Daoy (cell line): ENCODE data around the gene ALS2CL. TPM values are rescaled to one million over a fixed set of nuclear protein-coding genes. Genes with fewer than 3 reads are reported as not detected.
A peak's percentile ranks its signal among the peaks of the same experiment; 100 is the strongest.

ENCODE experiments used
- DNase-seq: peaks from one replicate; pipeline ENCODE4 v3.0.0-alpha.2; 2015; ENCODE audit warnings: low read depth
- total RNA-seq: library from RNA; depleted of rRNA; stranded (reverse); fragments of >200 nt; shearing (Covaris generic); gene quantifications from 2 replicates; pipeline ENCODE4 v1.2.3, GENCODE V29; 2014

ALS2CL gene
- total RNA-seq, 1 experiment from 2014 or later, result 0.74 TPM

GRCh38 chr3:46664188-46664970 lies 29.1 kb downstream of the ALS2CL start:
- no peak for DNase-seq

- peak; percentile 11 for DNase-seq
These were observed 29.8 kb downstream of the ALS2CL start for GRCh38 chr3:46663591-46664135.

GRCh38 chr3:46662771-46663551 lies 30.5 kb downstream of the ALS2CL start:
- no peak for DNase-seq

- no peak for DNase-seq
These were observed 31.4 kb downstream of the ALS2CL start for GRCh38 chr3:46661776-46662766.

GRCh38 chr3:46660543-46661523 lies 32.6 kb downstream of the ALS2CL start:
- no peak for DNase-seq

GRCh38 chr3:46660003-46660402 lies 33.5 kb downstream of the ALS2CL start:
- DNase-seq, result no peak

- DNase-seq, result peak; percentile 15
These were observed 34.2 kb downstream of the ALS2CL start for GRCh38 chr3:46659285-46659684.

GRCh38 chr3:46656778-46657556 lies 36.5 kb downstream of the ALS2CL start:
- no peak for DNase-seq

GRCh38 chr3:46655271-46655670 lies 38.2 kb downstream of the ALS2CL start:
- DNase-seq, result no peak

GRCh38 chr3:46651084-46651483 lies 42.4 kb downstream of the ALS2CL start:
- no peak for DNase-seq

GRCh38 chr3:46649436-46649835 lies 44.0 kb downstream of the ALS2CL start:
- peak; percentile 38 for DNase-seq

- no peak for DNase-seq
These were observed 45.4 kb downstream of the ALS2CL start for GRCh38 chr3:46648096-46648495.

- DNase-seq, result peak; percentile 46
These were observed 46.8 kb downstream of the ALS2CL start for GRCh38 chr3:46646700-46647099.

- no peak for DNase-seq
These were observed 49.8 kb downstream of the ALS2CL start for GRCh38 chr3:46643701-46644100.

- no peak for DNase-seq
These were observed 50.5 kb downstream of the ALS2CL start for GRCh38 chr3:46642971-46643370.

- DNase-seq, result no peak
These were observed 52.6 kb downstream of the ALS2CL start for GRCh38 chr3:46640927-46641326.

GRCh38 chr3:46639221-46639620 lies 54.3 kb downstream of the ALS2CL start:
- no peak for DNase-seq

GRCh38 chr3:46634856-46635255 lies 58.6 kb downstream of the ALS2CL start:
- DNase-seq, result no peak

- DNase-seq, result no peak
These were observed 60.7 kb downstream of the ALS2CL start for GRCh38 chr3:46632792-46633191.
